ENCODE results near the gene YARS1.
"Not testable (repeated sequence)": the region's sequence is repeated elsewhere in the genome, so short reads cannot be mapped to it uniquely, and the experiment has no call there.

The YARS1 gene

GRCh38 chr1:32816676-32817158 lies 441 bp downstream of the YARS1 start:
- peak; percentile 36 for DNase-seq (ENCODE audit: low spot score)

- DNase-seq (ENCODE audit: low spot score) = no peak
Measured at GRCh38 chr1:32813941-32814739, 3.0 kb downstream of the YARS1 start.

- DNase-seq (ENCODE audit: low spot score) = no peak
Measured at GRCh38 chr1:32811917-32812316, 5.2 kb downstream of the YARS1 start.

GRCh38 chr1:32811265-32811664 lies 5.9 kb downstream of the YARS1 start:
- no peak for DNase-seq (ENCODE audit: low spot score)

- DNase-seq (ENCODE audit: low spot score) = no peak
Measured at GRCh38 chr1:32810358-32810757, 6.8 kb downstream of the YARS1 start.

GRCh38 chr1:32808580-32808979 lies 8.6 kb downstream of the YARS1 start:
- DNase-seq (ENCODE audit: low spot score) = no peak

GRCh38 chr1:32806910-32807523 lies 10.1 kb downstream of the YARS1 start:
- DNase-seq (ENCODE audit: low spot score) = no peak

- DNase-seq (ENCODE audit: low spot score) = no peak
Measured at GRCh38 chr1:32806290-32806689, 10.9 kb downstream of the YARS1 start.

- DNase-seq (ENCODE audit: low spot score) = not testable (repeated sequence)
Measured at GRCh38 chr1:32804460-32804859, 12.7 kb downstream of the YARS1 start.

GRCh38 chr1:32801096-32801715 lies 16.0 kb downstream of the YARS1 start:
- no peak for DNase-seq (ENCODE audit: low spot score)

GRCh38 chr1:32798679-32799416 lies 18.3 kb downstream of the YARS1 start:
- DNase-seq (ENCODE audit: low spot score) = no peak

- DNase-seq (ENCODE audit: low spot score) = no peak
Measured at GRCh38 chr1:32798191-32798590, 19.0 kb downstream of the YARS1 start.

- no peak for DNase-seq (ENCODE audit: low spot score)
Measured at GRCh38 chr1:32797456-32797855, 19.7 kb downstream of the YARS1 start.

GRCh38 chr1:32795763-32796162 lies 21.4 kb downstream of the YARS1 start:
- peak; percentile 49 for DNase-seq (ENCODE audit: low spot score)

GRCh38 chr1:32791881-32792280 lies 25.3 kb downstream of the YARS1 start:
- peak; percentile 59 for DNase-seq (ENCODE audit: low spot score)

- DNase-seq (ENCODE audit: low spot score) = peak; percentile 87
Measured at GRCh38 chr1:32789356-32789755, 27.8 kb downstream of the YARS1 start.

GRCh38 chr1:32786856-32787255 lies 30.3 kb downstream of the YARS1 start:
- peak; percentile 35 for DNase-seq (ENCODE audit: low spot score)

GRCh38 chr1:32784817-32785216 lies 32.3 kb downstream of the YARS1 start:
- DNase-seq (ENCODE audit: low spot score) = no peak

- DNase-seq (ENCODE audit: low spot score) = no peak
Measured at GRCh38 chr1:32783851-32784250, 33.3 kb downstream of the YARS1 start.

- no peak for DNase-seq (ENCODE audit: low spot score)
Measured at GRCh38 chr1:32782086-32782485, 35.1 kb downstream of the YARS1 start.

GRCh38 chr1:32780628-32781234 lies 36.4 kb downstream of the YARS1 start:
- DNase-seq (ENCODE audit: low spot score) = no peak

GRCh38 chr1:32780005-32780404 lies 37.2 kb downstream of the YARS1 start:
- DNase-seq (ENCODE audit: low spot score) = no peak

Measured in AG08395 (cell line).